NCI-H2227 treated with DMSO at 0.1 percent for 48 hours (cell line): ENCODE data around the gene APLNR.

Source experiments
- DNase-seq: peaks from one replicate; lab custom pipeline; 2025; lab: John Stamatoyannopoulos, UW

Gene APLNR

DNA sequence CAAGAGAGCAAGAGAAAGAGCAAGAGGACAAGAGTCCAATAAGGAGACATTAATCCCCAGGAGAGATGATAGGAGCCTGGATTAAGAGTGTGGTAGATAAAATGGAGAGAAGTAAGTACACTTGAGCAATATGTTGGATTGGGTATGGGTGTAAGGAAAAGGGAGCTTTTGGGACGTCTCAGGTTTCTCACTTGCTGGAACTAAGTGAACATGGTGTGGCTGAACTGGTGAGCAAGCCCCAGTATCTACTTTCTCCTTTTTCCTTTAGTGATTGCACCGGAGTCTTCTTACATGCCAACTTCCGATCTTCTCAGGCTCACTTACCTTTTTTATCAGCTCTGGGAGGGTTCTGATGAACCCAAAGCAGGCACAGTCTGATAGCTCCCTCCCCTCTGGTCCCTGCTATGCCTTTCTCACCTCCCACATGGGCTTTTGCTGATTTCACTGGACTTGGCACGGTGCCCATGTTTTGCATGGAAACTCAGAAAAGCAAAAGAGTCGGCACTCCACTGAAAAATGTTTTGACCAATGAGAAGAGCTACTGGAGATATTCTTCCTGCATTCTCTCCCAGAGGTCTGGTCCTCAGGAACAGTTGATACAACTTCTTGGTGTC lies 14.5 kb upstream of the APLNR start:
- no peak for DNase-seq

DNA sequence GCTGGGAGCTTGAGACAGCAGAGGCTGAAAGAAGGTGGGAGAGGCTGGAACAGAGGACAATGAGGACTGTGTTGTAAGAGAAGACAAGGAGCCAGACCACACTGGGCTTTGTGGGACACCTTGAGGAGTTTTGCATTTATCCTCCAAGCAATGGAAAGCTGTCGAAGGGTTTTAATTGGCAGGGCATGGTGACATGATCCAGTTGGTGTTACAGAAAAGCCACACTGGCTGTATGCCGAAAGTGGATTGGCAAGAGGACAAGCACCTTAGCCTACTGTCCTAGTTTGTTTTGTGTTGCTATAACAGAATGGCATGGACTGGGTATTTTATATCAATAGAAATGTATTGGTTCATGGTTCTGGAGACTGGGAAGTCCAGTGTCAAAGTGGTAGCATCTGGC lies 14.0 kb upstream of the APLNR start:
- DNase-seq: no peak

DNA sequence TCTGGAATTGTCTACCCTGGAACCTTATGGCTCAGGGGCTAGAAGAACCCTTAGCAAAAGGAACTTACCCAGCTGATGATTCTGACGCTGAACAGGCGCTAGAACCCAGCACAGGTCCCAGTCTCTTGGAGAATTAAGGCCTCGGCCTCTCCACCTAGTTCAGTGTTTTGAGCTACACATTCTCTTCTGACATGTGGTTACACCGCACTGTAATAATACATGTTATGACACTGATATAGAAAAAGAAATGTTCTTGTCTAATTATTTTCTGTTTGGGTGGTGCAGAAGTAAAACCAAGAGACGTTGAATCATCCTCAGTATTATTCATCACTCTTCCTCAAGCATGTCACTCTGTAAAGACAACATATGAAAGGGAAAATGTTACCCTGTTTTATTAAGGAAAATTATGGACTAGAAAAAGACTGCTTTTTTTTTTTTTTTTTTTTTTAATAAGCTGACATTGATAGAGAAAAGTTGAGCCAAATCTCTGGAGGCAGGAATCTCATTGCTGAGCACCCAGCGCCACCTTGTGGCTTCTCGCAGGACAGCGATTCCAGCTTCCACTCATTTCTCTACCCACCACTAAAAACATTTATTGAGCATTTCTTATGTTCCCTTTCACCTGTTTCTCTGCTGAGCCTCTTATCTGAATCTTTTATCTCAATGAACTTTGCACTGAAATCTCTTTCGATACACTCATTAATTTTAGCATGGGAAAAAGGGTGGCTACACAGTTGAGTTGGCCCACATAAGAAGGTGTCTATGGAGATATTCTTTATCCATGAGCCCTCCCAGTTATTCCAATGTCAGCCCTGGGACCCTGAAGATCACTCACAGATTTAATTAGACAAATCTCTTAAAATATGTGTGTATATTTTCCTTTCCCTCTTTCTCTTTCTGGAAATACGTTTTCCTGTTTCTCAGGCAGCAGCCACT lies 12.6 kb upstream of the APLNR start:
- DNase-seq: peak; percentile 61

DNA sequence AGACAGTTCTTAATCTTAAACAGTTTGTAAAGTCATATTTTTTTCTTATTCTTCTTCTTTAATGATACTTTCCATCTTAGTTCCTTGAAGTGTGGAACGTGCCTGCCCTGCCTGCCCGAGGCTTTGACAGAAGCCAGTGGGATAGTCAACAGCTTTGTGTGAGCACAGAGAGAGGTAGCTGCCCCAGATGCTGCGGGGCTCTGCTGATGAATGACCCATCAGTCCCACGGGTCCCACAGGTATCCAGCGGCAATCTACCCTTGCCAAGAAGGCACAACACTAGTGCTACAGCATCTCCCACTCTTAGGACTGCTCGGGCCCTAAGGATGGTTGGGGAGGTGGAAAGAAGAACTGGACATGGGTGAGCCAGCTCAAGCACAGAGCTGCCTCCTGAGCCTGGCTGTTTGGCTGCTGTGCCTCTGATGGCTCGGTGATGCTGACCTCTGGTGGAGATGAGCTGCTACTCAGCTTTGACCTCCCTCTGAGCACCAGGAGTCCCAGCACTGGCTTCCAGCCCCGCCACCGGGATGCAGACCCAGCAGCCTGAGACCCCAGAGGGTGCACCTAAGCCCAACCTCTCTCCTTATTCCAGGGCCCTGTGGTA lies 11.8 kb upstream of the APLNR start:
- DNase-seq: peak; percentile 64

DNA sequence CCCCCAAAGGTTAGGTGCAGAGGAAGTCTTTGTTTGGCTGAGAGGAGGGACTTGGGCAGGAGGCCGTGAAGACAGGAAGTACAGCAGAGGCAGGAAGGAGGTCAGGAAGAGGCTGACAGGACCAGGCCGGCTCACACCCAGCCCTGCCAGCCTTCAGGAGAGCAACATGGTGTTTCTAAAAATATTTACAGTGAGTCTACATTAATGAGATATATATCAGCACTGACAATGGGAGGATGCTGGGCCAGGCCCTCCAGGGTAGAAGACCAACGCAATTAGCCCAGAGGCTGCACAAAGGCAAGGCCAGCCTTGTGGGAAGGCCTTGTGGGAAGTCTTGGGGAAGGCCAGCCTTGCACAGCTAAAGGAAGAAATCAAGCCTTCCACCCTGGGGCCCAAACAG lies 7.9 kb upstream of the APLNR start:
- DNase-seq: no peak

DNA sequence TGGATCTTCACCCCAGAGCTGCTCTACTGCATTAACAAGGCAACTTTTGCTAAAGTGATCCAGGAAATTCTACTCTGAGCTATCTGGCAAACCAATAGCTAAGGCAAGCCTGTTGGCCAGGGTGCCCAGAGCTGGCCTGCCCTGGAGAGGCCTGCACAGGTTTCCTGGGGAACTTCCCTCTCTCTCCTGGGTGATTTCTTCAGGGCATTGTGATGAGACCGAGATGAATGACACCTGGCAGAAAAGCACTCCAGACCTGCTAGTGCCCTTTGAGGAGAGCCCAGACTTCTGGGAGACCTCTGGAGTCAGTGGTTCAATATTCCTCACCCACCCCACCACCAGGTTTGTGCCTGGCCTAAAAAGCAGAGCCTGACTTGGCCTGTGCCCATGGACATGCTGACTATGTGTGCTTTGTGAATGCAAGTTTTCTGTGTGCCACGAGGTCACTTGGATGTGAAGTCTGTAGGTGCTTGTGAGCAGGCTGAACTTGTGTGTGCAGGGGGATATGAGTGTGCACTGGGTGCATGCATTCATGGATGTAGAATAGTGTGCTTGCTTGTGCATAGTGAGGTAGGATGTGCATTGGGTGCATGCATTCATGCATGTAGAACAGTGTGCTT lies 4.4 kb upstream of the APLNR start:
- DNase-seq: no peak

DNA sequence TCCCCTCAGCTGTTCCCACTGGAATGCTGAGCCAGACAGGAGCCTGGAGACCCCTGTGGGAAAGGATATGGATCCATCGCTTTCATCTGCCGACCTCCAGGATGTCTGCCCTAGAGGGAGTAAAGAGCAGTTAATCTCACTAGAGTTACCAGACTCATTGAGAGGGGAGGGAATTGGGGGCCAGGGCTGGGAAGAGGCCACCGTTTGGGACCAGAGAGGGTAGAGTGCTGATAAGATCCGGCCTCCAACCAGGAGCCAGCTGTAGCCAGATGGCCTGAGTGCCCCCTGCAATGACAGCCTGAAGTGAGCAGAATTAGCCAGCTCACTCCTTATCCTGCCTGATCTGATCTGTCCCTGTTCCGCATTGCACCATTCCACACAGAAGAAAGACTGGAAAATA lies 3.7 kb upstream of the APLNR start:
- DNase-seq: no peak

DNA sequence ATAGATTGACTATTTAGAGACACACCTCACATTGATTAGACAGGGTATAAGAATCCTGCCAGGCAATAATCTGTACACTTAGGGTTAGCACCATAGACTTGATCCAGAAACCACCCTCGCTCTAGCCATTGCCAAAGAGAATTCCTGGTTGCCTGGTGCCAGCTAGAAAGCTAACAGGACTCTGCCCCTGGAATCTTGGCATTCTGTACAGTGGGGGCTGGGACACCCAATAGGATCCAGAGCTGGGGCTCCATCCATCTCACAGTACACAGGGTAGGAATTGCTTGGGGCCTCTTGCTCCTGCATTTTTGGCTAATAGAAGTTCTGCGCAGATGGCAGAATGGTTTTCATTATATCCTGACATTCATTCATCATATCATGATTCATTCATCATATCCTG lies 3.0 kb upstream of the APLNR start:
- DNase-seq: no peak

DNA sequence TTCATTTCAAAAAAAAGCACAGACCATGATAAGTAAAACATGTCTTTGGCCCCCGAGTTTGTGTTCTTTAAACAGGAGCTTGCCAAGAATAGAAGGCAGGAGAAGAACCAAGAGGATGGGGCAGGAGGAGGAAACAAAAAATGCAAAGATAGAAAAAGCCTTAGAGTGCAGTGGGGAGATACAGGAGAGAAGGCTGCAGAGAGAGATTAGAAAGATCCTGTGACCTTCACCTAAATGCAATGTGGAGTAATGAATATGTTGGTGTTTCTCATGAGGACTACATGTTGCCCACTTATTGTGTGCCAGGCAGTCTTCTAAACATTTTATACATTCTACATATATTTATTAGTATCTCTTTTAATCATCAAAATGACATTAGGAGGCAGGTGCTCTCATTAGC lies 2.3 kb upstream of the APLNR start:
- no peak for DNase-seq

DNA sequence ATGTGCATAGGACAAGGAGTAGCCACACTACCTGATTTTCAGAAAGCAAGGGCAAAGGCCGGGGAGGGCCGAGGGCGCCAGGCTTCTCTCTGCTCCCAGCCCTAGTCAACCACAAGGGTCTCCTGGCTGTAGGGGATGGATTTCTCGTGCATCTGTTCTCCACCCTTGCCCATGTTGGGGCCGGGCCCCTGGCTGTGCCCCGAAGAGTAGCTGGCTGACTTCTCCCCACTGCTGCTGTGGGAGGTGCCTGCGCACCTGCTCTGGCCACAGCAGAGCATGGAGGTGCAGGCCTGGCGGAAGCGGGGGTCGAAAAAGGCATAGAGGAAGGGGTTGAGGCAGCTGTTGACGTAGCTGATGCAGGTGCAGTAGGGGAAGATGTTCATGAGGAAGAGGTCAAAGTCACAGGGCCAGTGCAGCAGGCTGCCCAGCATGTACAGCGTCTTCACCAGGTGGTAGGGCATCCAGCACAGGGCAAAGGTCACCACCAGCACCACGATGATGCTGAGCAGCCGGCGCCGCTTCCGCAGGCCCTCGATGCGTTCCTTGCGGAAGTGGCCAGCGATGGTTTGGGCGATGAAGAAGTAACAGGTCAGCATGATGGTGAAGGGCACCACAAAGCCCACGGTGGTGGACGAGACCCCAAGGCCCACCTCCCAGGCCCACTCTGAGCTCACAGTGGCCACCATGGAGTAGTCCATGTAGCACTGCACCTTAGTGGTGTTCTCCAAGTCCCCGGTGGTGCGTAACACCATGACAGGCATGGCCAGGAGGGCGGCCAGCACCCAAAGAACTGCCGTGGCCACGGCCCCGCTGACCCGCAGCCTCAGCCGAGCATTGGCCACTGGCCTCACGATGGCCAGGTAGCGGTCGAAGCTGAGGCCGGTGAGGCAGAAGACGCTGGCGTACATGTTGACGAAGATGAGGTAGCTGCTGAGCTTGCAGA lies 1.0 kb downstream of the APLNR start:
- DNase-seq: no peak

DNA sequence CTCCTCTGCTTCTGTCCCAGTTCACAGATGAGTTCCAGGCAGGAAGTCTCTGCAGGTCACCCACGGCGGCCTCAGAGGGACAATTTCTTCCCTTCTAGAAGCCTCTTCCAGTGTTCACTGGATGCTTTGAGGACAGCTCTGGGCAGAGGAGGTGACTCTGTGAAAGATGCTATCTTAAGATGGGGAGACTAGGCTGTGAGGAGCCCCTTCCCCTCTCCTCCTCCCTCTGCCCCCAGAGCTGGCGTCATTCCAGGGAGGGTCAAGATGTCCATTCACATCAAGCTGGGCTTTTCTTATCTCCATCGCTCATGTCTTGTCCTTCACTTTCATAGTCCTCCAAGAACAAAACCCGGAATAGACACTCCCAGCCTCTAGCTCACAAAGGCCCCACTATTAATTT lies 3.3 kb downstream of the APLNR start:
- DNase-seq: no peak

DNA sequence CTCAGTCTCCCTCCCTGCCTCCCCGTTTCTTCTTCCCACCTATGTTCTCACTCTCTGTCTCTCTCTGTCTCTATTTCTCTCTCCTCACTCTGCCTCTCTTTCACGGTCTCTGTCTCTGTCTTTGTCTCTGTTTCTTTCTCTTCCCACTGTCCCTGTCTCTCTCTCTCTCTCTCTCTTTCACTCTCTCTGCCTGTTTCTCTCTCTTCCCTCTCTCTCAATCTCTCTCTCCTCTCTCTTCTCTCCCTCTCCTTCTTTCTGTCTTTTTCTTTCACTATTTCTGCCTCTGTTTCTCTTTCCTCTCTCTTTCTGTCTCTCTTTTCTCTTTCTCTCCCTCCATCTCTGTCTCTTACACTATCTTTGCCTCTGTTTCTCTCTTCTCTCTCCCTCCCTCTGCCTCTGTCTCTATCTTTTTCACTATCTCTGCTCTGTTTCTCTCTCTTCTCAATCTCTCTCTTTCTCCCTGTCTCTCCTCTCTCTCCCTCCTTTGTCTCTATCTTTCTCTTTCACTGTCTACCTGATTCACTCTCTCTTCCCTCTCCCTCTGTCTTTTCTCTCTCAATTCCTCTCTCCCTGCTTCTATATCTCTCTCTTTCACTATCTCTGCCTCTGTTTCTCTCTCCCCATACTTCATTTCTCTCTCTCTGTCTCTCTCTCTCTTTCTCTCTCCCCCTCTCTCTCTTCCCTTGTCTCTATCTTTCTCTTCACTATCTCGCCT lies 5.4 kb downstream of the APLNR start:
- DNase-seq: no peak

DNA sequence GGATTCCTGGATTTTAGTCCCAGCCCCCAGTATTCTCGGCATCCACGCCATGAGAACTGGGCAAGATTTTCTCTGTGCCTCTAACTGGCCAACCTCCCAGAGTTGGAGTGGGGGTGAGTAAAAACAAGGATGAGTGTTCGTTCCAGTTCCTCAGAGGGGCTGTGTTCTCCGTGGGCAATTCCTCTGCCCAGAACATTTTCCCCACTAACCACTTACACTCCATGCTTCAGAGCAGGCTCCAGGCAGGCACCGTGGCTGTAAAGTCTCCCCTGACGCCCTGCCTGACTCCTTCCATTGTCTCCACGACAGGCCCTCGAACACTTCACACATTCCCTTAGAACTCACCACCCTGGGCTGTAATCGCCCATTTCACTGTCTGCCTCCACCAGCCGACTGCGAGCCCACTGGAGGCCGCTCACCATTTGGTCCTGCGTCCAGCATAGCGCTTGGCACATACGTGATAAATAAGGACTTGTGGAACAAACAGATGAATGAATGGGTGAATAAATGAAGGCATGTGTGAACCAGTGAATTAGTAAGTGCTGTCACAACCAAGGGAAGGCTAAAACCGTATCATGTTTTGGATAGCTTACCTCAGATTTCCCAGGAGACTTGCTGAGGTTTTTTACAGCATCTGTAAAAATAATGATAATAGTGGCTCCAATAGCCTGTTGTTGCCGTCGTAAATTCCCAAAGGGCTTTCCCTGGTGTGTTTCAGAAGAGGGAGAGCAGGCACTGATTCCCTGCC lies 6.1 kb downstream of the APLNR start:
- no peak for DNase-seq

DNA sequence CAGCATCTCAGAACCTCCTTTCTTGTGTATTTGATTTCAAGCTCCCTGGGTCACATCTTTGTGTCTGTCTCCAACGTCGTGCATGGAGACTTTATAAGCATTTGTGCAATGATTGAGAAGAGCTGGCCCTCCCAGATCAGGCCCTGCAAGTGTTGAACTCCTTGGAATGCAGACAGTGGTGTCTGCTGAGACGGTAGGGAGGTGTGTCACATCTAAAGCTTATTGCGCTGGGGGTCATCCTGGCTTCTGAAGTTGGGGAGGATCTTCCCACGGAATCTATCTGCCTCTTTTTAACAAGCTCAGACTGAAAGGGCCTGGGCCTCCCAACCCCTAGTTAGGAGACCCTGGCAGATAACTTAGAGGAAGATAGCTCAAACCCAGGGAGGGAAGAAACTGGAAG lies 6.7 kb downstream of the APLNR start:
- no peak for DNase-seq

DNA sequence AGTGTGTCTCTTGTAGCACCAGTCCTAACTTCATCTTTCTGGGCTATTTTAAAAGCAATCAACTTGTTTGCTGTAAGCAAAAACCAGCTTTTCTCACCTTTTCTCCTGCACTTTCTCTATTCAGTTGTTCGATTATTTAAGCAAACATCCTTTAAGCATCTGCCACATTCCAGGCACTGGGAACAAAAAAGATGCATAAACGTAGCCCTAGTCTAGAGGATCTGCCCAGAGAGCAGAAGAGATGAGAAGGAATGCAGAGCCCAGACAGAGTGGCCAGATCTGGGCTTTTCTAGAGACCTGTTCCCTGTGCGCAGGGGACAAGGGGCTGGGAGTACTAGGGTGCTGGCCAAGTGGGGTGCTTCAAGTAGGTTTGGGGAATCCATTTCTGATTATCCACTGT lies 8.4 kb downstream of the APLNR start:
- DNase-seq: no peak

DNA sequence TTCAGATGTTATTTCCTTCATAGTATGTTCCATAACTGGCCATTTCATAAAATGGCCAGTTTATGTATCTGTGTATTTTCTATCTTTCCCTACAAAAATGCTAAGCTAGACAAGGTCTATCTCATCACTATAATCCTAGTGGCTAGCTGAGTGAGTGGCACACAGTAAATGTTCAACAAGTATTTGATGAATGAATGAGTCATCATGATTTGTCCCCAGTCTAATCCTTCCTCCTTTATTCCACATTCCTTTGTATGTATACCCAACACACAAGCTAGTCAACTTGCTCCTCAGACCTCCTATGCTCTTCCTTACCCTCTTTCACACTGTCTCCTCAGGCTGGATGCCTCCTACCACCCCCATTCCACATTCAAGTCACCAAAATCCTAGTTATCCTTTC lies 12.5 kb downstream of the APLNR start:
- no peak for DNase-seq

DNA sequence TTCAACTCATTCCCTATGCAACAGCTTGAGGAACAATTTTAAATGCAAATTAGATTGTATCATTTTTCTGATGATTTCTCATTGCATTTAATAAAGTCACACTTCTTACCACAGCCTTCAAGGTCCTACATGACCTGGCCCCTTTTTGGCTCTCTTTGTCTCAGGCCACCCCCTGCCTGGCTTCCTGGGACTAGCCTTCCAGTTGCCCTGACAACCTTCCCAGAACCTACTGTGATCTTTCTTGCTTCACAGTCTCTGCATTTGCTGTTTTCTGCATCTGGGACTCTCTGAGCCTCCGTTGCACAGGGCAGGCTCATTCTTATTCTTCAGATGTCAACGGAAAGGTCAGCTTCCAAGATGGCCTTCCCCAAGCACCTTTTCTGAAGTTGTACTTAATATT lies 12.9 kb downstream of the APLNR start:
- DNase-seq: no peak

DNA sequence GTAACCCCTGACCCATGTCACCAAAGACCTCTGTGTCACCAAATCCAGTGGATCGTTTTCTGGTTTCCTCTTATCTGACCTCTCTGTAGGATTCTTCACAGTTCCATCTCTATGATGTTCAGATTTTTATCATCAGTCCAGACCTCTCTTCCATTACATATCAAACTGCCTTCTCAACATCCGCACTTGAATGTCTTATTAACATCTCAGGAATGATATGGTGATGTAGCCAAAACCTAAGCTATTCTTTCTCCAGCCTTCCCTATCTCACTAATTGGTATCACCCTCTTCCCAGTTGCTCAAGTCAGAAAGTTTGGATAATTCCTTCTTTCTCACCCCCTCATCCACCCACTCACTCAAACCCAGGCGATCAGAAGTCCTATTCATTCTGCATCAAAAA lies 13.4 kb downstream of the APLNR start:
- DNase-seq: no peak

DNA sequence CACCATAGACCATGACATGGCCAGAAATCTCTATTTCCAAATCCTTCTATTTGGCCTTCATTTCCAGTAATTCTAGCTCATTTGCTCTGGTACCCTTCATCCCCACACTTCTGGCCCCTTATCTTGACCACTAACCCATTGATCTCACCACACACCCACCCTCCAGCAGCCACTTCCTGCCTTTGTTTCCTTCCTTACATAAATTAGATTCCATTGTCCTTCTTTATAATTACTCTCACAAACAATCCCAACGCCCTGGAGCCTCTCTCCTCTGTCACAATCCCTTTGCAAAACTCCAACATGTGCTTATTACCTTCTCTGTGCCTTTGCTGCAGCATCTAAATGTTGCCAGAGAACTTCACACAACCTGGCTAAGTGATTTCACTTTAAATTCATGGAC lies 14.8 kb downstream of the APLNR start:
- DNase-seq: no peak

DNA sequence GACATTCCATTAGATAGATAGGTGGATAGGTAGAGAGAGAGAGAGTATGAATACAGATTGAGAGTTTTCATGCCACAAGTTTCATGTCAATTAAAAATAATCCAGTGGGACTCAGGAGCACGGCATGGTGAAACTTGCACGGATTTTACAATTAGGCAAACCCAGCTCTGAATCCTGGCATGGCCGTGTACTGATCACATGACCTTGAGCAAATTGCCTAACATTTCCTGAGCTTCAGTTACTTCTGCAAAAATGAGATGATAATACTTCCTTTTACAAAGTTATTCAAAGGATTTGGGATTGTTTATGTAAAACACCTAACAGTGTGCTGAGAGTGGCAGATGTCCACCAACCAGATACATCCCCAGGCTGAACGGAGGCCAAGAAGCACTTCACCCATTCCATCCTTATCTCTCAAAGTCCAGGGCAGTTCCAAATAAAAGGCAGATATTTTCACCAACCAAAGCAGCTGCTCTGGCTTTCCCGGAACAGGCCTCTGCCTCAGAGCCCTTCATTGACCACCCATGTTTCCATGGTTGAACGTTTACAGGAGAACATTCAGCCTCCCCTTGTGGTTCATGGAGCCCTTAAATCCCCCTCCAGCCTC lies 17.9 kb downstream of the APLNR start:
- DNase-seq: no peak
